ENCODE results near the gene CARD19.

DNA sequence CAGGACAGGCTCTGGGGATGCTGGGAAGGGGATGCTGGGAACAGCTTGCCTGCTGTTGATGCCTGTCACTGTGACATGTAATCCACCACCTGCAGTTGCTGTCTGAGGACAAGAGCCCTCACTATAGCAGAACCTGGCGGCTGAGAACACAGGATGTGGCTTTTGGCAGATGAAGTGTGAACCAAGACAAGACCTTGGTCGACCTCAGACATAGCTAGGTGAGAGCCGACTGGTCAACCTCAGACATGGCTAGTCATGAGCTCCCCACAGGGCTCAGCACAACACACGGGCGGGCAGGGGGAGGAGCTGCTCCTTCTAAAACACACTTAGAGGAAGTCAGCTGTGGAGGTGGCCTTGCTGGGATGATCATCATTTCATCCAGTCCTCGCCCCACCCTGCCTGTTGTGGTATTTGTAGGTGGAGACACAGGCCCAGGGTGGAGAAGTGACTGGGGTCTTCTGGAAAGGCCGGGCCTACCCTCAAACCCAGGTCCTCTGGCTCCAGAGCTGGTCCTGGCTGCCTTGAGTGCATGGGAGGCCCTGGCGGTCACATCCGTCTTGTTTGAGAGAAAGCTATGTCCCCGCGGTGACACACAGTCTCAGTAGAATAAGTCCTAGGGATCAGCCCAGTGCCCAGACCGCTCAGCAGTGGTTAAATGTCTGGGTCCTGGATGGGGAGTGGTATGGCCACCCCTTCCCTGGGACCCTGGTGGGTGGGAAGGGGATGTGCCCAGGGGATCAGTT is 31.5 kb upstream of the CARD19 start:
- TF ChIP-seq, protein P1, sequence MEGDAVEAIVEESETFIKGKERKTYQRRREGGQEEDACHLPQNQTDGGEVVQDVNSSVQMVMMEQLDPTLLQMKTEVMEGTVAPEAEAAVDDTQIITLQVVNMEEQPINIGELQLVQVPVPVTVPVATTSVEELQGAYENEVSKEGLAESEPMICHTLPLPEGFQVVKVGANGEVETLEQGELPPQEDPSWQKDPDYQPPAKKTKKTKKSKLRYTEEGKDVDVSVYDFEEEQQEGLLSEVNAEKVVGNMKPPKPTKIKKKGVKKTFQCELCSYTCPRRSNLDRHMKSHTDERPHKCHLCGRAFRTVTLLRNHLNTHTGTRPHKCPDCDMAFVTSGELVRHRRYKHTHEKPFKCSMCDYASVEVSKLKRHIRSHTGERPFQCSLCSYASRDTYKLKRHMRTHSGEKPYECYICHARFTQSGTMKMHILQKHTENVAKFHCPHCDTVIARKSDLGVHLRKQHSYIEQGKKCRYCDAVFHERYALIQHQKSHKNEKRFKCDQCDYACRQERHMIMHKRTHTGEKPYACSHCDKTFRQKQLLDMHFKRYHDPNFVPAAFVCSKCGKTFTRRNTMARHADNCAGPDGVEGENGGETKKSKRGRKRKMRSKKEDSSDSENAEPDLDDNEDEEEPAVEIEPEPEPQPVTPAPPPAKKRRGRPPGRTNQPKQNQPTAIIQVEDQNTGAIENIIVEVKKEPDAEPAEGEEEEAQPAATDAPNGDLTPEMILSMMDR (IDR thresholded peaks at IDR 0.05) = no peak
- no peak for TF ChIP-seq POLR2A (IDR thresholded peaks at IDR 0.05)

All from heart left ventricle (tissue), 13 donors.